AG04449 (cell line): Measurements from ENCODE around the gene ARF3.

ENCODE experiments used
- CTCF ChIA-PET: fragments of 350-600 bp; formaldehyde crosslinking; extraction: SDS; loops from one replicate; lab custom pipeline; 2021; ENCODE audit warnings: antibody characterized with exemption; lab: Yijun Ruan, JAX
- POLR2A ChIA-PET: fragments of 400-600, 350-600 bp; formaldehyde crosslinking; extraction: SDS; loops from one replicate; lab custom pipeline; 2020; ENCODE audit warnings: antibody characterized with exemption, inconsistent platforms; lab: Yijun Ruan, JAX
- DNase-seq: peaks from one replicate; pipeline ENCODE4 v3.0.0-alpha.2; 2010; ENCODE audit warnings: low read depth, low spot score
- H3K4me3 ChIP-seq: 2 replicates; pipeline ENCODE4 v1.5.1; 2011; ENCODE audit warnings: low read depth, mild to moderate bottlenecking, control low read depth, low read length
- CTCF ChIP-seq: IDR thresholded peaks from one replicate; pipeline ENCODE4 v1.5.1; 2011; ENCODE audit warnings: mild to moderate bottlenecking, moderate library complexity, low read length, control low read depth, inconsistent platforms; ENCODE audit not compliant: insufficient read depth; ENCODE audit errors: missing control alignments

Gene ARF3

GRCh38 chr12:48930475-48930874, 26.8 kb downstream of the ARF3 start:
- TF ChIP-seq CTCF = no peak
- CTCF ChIA-PET = interaction anchor here (2.1 to 30.6 kb wide), 5 partner anchors 16 to 75 kb away, joined by 6 to 502 read pairs (median 22); partner anchors contain the start of genes ARF3, DDX23 and WNT1
- no peak overlapping the region for H3K4me3 ChIP-seq
- POLR2A ChIA-PET = no interaction called here
- no peak for DNase-seq

GRCh38 chr12:48929551-48929950, 27.7 kb downstream of the ARF3 start:
- POLR2A ChIA-PET = no interaction called here
- TF ChIP-seq CTCF = no peak
- no peak for DNase-seq
- CTCF ChIA-PET = interaction anchor here (0.7 to 30.6 kb wide), 9 partner anchors 8 to 76 kb away, joined by 3 to 502 read pairs (median 7); partner anchors contain the start of genes ARF3 and DDX23
- no peak overlapping the region for H3K4me3 ChIP-seq

- TF ChIP-seq CTCF = no peak
- ChIA-PET CTCF (interaction anchor here (1.0 to 30.6 kb wide), 6 partner anchors 17 to 74 kb away, joined by 4 to 502 read pairs (median 16); partner anchors contain the start of genes ARF3, DDX23 and WNT1), POLR2A (interaction anchor here (0.7 kb wide), 1 partner anchor 13 kb away, joined by 4 read pairs; no protein-coding TSS in a partner anchor)
- H3K4me3 ChIP-seq = no peak overlapping the region
- peak; percentile 42 for DNase-seq
These were observed 30.0 kb downstream of the ARF3 start for GRCh38 chr12:48927261-48927660.

- no peak for TF ChIP-seq CTCF
- ChIA-PET CTCF (interaction anchor here (0.8 to 30.6 kb wide), 13 partner anchors 13 to 72 kb away, joined by 3 to 502 read pairs (median 6); partner anchors contain the start of genes ARF3, DDX23 and WNT1), POLR2A (interaction anchor here (0.5 to 0.7 kb wide), 3 partner anchors 12 to 73 kb away, joined by 3 to 4 read pairs (median 4); partner anchors contain the start of gene DDX23)
- DNase-seq = no peak
- H3K4me3 ChIP-seq = peak within 1 kb of the TSS; percentile 89
These were observed 31.8 kb downstream of the ARF3 start, which contains the start of gene FKBP11 for GRCh38 chr12:48925304-48926011. FKBP11 (minus strand) TSS chr12:48925492; CDS start chr12:48925428, 64 bp downstream.

- ChIA-PET CTCF (interaction anchor here (0.6 to 30.6 kb wide), 14 partner anchors 8 to 73 kb away, joined by 3 to 502 read pairs (median 6); partner anchors contain the start of genes ARF3 and DDX23), POLR2A (no interaction called here)
- peak overlapping the region; percentile 89 for H3K4me3 ChIP-seq
- TF ChIP-seq CTCF = peak; percentile 67
- no peak for DNase-seq
These were observed 32.5 kb downstream of the ARF3 start for GRCh38 chr12:48924617-48925303.
